Posterior cingulate gyrus (tissue), 11 donors: ENCODE measurements around the gene RUFY3.
"Not testable (repeated sequence)": the region's sequence is repeated elsewhere in the genome, so short reads cannot be mapped to it uniquely, and the experiment has no call there.

Experiments
- DNase-seq, 10 donors: peaks; one replicate each; pipeline versions ENCODE4 v3.0.0 to v3.0.0-alpha.2; 2020 to 2021; ENCODE audit warnings: mixed read lengths in 3 of 10
- intact Hi-C: fragments of 100-400 bp; cut with DNase I; formaldehyde crosslinking; loops from one replicate; pipeline ENCODE4 v1.15.1; 2023

The RUFY3 gene

GRCh38 chr4:70704215-70704930 is 17.4 kb upstream of the RUFY3 start:
- DNase-seq, result peak; percentile 43 to 95 (median 68)
- intact Hi-C loops, result loop anchor here (2.0 kb wide), 2 partner anchors 16 kb away; partner anchors contain the start of genes RUFY3 and UTP3

DNA sequence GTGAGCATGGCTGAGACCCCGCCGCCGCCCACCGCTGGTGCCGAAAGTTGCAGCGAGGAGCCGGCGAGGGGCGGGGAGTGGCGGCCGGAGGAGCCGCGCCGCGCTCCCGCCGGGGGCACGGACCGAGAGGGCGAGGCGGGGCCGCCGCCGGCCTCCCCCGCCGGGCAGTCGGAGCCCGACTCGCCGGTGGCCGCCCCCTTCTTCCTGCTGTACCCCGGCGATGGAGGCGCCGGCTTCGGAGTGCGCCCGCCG is 16.9 kb upstream of the RUFY3 start:
- DNase-seq, result no peak
- intact Hi-C loops, result loop anchor here (2.0 kb wide), 2 partner anchors 16 kb away; partner anchors contain the start of genes RUFY3 and UTP3

DNA sequence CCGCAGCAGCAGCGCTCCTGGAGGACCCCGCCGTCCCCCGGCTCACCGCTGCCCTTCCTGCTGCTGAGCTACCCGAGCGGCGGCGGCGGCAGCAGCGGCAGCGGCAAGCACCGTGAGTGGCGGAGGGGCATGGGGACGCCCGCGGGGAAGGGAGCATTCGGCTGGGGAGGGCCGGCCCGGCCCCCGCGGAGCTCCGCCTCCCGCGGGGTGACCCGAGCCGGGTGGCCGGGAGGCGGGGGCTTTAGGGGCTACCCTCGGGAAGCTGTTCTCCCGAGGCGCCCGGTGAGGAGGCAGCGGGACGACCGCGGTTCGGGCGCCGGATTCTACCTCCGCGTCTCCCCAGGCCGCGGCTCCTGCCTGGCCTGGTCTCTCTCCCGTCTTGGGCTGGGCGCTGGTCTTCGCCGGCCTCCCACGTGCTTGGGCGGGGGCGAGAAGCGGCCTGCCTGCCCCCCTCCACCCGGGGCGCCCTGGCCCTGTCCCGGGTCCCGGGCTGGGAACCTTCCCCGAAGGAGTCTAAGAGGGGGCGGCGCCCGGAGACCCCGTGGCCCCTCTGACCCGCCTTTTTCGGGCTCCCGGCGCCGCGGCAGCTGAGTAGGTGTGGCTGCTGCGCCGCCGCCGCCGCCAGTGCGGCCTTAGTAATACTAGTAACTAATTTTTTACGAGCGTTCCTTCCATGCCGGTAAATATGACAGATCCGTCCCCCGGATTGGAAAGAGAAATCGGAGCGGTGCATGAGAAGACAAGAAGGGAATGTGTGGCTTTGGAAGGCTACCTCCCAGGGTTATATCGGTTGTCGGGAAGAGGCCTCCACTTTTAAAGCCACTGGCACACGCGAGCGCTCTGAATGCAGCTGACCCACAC is 16.4 kb upstream of the RUFY3 start:
- intact Hi-C loops, result loop anchor here (2.0 kb wide), 2 partner anchors 15 to 17 kb away; partner anchors contain the start of genes RUFY3 and UTP3
- peak; percentile 40 to 93 (median 56) for DNase-seq

DNA sequence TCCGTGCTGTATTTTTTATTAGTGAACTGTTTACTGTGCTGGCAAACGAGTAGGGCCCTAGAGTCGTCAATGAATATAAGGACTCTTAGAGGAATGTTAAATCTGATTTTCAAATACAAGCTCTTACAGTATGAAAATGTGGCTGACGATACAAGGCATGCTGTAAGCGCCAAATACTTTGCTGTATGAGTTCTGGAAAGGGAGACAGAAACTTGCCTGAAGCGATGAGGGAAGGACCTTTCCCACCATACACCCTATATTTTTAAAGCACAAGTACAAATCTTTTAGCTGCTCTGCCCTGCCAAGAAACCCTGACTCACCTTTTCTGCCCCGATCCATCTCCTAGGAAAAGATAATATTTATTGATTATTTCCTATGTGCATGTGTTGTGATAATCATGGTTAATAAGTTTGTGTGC is 15.7 kb upstream of the RUFY3 start:
- DNase-seq, result no peak
- intact Hi-C loops, result no loop called here

- intact Hi-C loops, result no loop called here
- no peak for DNase-seq
Observed at GRCh38 chr4:70706516-70706915, 15.2 kb upstream of the RUFY3 start.

GRCh38 chr4:70709611-70710205 is 12.1 kb upstream of the RUFY3 start:
- intact Hi-C loops, result no loop called here
- no peak for DNase-seq

- no peak for DNase-seq
- intact Hi-C loops, result no loop called here
Observed at GRCh38 chr4:70711599-70711998, 10.2 kb upstream of the RUFY3 start.

DNA sequence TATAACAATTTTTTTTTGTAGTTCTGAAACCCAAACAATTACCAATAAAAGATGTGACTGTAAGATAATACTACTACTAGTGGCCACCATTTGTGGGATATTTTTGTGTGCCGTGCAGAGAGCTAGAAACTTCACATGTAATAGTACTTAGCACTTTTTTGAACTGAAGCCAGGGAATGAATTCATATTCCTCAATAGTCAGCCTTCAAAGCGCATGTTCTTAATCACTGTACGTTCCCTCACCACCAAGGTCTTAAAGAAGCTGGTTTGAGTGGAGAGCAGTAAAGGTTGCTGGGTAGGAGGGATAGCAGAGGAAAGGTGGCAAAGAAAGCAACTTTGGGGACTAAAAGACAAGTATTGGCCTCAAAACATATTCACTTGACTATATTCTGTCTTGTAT is 9.6 kb upstream of the RUFY3 start:
- no peak for DNase-seq
- intact Hi-C loops, result no loop called here

DNA sequence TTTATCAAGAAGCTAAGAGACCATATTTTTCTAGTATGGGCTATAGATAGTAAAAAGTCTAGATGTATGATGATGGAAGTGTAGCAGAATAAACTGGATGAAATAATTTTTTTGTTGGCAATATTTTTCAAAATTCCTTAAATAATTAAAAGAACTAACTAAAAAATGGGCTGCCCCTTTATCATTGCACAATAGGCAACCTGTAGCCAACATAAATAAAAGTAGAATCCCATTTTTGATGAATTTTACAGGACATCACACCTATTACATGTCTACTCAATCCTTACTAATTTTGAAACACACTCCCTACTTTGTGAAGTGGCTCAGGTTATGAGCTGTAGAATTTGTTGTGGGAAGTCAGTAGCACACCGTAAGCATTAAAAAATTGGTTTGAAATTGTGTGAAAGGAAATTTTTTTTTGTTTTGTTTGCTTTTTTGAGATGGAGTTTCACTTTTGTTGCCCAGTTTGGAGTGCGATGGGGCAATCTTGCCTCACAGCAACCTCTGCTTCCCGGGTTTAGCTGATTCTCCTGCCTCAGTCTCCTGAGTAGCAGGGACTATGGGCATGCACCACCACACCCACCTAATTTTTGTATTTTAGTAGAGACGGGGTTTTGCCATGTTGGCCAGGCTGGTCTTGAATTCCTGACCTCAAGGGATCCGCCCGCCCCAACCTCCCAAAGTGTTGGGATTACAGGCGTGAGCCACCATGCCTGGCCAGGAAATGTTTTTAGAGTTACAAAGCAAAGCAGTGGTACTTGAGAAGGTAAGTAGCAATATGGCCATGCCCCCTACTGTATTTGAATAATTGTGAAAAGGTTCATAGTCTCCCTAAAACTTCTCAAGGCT is 8.9 kb upstream of the RUFY3 start:
- no peak for DNase-seq
- intact Hi-C loops, result no loop called here

GRCh38 chr4:70713453-70714078 is 8.2 kb upstream of the RUFY3 start:
- no peak for DNase-seq
- intact Hi-C loops, result no loop called here

DNA sequence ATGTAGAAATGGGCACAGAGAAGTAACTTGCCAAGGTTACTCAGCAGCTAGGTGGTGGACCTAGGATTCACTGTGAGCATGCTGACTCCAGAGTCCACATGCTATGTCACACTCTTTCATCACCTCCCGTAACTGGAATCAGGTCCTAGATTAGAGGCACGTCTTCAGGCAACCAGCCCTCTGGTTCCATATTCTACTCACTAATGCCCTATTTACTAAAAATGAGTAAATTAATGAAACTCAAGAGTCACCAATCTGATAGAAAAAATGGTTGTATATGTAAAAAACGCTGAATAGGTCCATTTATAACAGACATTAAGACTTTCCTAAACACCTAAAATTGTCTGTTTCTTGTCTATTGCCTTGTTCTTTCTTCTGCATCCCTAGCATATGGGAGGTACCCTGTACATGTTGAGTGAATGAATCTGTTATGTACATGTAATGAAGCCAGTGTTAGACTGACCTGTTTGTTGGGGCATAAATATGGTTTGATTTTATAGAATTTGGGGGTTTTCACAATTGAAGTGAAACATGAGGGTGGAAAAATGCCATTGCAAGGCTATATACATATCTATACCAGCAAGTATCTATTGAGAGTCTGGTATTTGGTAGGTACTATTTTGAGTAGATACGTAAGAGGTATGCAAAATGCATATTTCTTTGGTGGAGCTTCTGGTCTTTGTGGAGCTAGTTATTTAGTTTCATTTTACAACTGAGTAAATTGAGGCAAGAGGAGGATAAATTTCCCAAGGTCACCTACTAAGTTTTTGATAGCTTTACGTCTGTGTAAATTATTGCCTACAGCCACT is 7.5 kb upstream of the RUFY3 start:
- intact Hi-C loops, result no loop called here
- no peak for DNase-seq

- DNase-seq, result no peak
- intact Hi-C loops, result no loop called here
Observed at GRCh38 chr4:70715097-70715496, 6.7 kb upstream of the RUFY3 start.

GRCh38 chr4:70718811-70719604 is 2.8 kb upstream of the RUFY3 start:
- DNase-seq, result no peak
- intact Hi-C loops, result no loop called here

- DNase-seq, result peak in 6 of 10 donors; percentile 20 to 88 (median 42)
- intact Hi-C loops, result loop anchor here (5.0 kb wide), 2 partner anchors 35 to 115 kb away; partner anchors contain the start of genes GRSF1 and UTP3
Observed at GRCh38 chr4:70722199-70722791, 531 bp downstream of the RUFY3 start.

GRCh38 chr4:70724463-70724862 is 2.7 kb downstream of the RUFY3 start:
- intact Hi-C loops, result loop anchor here (5.0 kb wide), 2 partner anchors 37 to 113 kb away; partner anchors contain the start of genes GRSF1 and UTP3
- no peak for DNase-seq

DNA sequence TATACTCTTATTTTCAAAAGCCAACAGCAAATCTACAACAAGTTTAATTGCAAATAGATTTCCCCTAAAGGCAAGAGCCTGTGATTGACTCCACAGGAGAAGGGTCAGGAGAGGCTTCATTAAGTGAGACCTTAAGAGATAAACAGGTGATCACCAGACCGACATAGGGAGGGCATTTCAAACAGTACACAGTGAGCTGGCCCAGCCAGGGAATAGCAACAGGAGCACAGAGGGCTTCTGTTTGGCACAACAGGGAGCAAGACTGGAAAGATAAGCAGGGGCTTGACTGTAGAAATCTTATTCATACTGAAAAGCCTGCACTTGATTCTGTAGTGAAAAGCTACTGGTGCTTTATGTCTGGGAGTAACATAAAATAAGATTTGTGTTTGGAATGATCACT is 3.9 kb downstream of the RUFY3 start:
- intact Hi-C loops, result no loop called here
- no peak for DNase-seq

- DNase-seq, intact Hi-C loops: not testable (repeated sequence)
Observed at GRCh38 chr4:70726515-70726914, 4.8 kb downstream of the RUFY3 start.

DNA sequence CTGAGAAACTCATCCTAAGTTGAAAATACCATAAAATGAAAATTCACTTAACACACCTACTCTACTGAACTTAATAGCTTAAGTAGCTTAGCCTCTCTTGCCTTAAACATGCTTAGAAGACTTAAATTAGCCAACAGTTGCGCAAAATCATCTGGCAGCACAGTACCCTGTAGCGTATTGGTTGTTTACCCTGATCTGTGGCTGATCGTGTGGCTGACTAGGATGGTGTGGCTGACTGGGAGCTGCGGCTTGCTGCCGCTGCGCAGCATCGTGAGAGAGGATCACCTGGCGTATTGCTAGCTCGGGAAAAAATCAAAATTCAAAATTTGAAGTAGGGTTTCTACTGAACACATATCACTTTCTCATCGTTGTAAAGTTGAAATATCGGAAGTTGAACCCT is 6.3 kb downstream of the RUFY3 start:
- intact Hi-C loops, result no loop called here
- peak in 2 of 10 donors; percentile 18 to 67 for DNase-seq
